Measurements from ENCODE around the gene NOVA1.

DNA sequence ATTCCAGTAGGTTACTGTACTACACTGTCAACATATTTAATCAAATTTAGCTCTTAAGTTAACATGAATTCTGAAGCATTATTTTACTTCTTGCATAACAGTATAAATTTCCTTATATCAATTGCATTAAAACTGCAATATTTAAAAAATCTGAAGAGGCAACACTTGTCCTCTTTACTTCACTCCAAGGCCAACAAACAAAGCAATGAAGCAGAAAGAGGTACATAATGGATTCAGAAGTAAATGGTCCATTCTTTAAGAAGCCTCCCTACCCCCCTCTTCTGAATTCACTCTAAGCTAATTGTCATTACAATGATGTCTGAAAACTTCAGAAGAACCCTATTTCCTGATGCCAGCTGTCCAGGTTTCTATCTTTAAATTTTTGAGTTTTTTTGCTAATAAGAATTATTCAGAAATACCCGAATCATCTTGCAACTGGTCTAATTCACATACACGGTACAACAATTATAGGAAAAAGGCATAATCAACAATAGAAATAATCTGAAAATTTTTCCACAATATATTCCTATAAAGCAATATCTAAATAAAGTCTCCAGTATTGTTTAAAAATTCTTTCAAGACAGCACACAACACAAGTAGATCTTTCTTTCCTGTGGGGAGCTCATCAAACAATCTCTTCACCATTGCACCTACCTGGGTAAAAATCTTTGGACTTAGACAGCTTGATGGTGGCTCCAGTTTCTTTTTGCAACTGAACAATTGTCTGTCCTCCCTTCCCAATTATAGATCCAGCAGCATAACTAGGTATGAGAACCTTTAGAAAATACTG, 2.9 kb downstream of the NOVA1 start:
- TF ChIP-seq CTCF (conservative IDR thresholded peaks at IDR 0.05; ENCODE audit: low read depth, low read length) (no peak), POLR2A (IDR thresholded peaks at IDR 0.05; ENCODE audit: low read depth, low read length) (no peak), FOS (IDR thresholded peaks at IDR 0.05; ENCODE audit: low read depth, low read length) (no peak), MXI1 (IDR thresholded peaks at IDR 0.05; ENCODE audit: borderline replicate concordance, low read depth, low read length) (no peak), RCOR1 (IDR thresholded peaks at IDR 0.05; ENCODE audit: insufficient replicate concordance, low read length) (no peak), RAD21 (IDR thresholded peaks at IDR 0.05; ENCODE audit: low read length) (no peak), USF2 (IDR thresholded peaks at IDR 0.05; ENCODE audit: low read depth, low read length) (no peak)
